Ureter (tissue), 1 donor: Measurements from ENCODE around the gene ZSWIM4. TPM values are rescaled to one million over a fixed set of nuclear protein-coding genes. Genes with fewer than 3 reads are reported as not detected.
A peak's percentile ranks its signal among the peaks of the same experiment; 100 is the strongest.
"Not testable (repeated sequence)": the region's sequence is repeated elsewhere in the genome, so short reads cannot be mapped to it uniquely, and the experiment has no call there.

Experiments
- DNase-seq: peaks from one replicate; pipeline ENCODE4 v3.0.0-alpha.2; 2020; ENCODE audit warnings: low spot score
- total RNA-seq: library from RNA; stranded (reverse); gene quantifications from one replicate; pipeline ENCODE4 v1.2.4, GENCODE V29; 2023
- donor health status: DM: yes; HTN: yes; CAD: no.

The ZSWIM4 gene
- total RNA-seq = 8.1 TPM

DNA sequence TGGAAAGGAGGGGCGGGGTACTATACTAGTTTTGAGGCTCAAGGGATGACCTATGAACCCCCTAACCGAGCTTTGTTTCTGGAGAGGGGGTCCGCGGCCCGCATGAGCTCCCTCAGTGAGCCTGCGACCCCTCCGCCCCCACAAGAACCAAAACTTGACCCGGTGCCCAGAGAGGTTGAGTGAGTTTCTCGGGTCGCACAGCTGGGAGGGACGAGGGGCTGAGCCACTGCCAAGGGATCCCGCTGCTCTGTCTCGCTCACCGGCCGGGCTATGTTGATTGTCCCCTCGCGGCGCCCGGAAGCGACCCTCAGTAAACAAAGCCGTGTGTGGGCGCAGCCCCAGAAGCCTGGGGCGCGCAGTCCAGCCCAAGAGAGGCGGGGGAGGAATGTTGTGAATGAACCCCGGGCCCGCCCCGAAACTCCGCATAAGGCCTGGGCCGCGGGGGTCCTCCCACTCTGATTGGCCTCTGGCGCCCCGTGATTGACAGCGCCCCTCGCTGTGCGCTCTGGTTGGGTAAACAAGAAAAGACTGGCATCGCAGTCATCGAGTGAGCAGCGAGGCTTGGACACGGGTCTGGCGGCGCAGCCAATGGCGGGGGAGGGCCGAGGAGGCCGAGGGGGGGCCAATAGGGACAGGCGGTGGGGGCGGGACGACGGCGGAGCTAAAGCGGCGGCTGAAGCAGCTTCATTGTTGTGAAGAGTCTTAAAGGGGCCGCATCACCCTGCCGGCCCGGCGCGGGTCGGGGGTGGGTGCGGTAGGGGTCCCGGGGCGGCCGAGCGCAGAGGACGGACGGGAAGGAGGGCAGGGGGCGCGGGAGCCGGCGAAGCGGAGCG lies at the start of gene ZSWIM4:
Gene ZSWIM4, plus strand, starts transcription at position 687 of the 833 bp plus-strand sequence. CDS start 206 bp downstream, outside the sequence.
- DNase-seq = peak; percentile 99

DNA sequence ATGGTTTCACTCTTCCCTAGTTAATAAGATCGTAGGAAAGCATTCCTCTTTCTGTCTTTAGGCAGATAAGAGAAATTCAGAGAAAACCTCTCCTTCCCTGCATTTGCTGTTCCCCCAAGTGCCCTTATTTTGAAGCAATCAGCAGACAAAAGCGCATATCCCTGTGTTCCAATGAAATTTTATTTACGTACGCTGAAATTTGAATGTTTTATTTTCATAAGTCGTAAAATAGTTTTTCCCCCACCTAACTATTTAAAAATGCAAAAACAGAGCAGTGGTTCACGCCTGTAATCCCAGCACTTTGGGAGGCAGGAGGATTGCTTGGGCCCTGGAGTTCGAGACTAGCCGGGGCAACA lies 48.2 kb upstream of the ZSWIM4 start:
- DNase-seq = no peak

DNA sequence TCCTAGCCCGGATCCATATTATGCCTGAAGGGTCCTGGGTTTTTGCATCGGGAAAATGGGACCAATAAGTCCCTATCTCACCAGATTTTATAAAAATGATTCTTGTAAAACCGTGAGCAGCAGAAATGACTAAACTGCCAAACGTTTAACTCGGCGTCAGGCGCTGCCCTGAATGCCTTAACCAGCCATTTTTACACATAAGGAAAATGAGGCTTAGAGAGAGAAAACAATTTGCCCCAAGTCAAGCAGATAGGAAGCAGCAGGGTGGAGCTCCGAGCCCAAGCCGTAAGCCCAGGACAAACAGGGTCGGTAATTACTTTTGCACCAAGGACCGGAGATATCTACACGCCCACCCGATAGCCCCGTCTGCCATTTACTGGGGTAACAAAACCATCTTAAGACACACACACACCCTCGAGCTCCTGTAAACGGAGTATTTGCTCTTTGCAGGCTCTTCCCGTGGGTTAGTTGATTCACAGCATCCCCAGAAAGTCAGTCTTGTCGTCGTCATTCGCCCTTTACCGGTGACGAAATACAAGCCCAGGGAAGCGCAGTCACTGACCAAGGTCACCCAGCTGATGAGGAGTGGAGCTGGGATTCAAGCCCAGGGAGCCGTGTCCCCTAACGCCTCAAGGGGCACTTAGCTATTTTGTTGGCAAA lies 46.9 kb upstream of the ZSWIM4 start:
- no peak for DNase-seq

DNA sequence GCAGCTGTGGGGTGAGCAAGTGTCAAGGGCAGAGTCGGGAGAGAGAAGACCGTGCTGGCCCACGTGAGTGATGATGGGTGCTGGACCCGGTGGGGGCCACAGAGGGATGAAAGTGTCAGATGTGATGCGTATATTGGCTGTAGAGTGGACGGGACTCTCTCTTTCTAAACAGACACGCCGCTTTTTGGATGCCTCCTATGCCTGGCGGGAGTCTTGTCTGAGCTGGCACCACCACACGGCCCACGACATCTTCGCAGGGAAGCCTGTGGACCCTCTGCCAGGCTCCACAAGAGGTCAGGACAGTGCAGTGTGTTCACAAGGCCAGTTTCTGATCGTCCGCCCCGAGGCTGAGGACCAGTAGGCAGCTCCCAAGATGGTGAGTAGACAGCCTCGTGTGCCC lies 43.8 kb upstream of the ZSWIM4 start:
- DNase-seq = no peak

DNA sequence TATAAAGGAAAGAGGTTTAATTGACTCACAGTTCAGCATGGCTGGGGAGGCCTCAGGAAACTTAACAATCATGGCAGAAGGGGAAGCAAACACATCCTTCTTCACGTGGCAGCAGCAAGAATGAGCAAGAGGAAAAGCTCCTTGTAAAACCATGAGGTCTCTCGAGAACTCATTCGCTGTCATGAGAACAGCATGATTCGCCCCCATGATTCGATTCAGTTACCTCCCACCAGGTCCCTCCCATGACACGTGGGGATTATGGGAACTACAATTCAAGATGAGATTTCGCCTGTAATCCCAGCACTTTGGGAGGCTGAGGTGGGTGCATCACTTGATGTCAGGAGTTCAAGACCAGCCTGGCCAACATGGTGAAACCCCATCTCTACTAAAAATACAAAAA lies 41.6 kb upstream of the ZSWIM4 start:
- DNase-seq = not testable (repeated sequence)

DNA sequence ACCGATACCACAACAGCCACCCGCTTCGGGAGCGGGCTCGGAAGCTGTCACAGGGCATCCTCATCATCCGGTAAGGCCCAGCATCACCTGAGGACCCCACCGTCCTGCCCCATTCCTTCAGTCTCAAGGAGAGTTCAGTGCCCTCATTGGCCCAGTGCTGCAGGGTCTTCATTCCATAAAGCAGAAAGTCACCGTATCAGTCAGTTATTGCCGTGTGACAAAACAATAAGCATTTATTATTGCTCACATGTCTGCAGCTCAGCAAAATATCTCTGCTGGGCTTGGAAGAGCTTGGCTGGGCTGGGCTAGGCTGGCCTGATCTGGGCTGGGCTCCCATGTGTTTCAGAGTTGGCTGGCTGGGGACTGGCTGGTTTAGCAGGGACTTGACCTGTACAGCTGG lies 39.0 kb upstream of the ZSWIM4 start:
- no peak for DNase-seq

DNA sequence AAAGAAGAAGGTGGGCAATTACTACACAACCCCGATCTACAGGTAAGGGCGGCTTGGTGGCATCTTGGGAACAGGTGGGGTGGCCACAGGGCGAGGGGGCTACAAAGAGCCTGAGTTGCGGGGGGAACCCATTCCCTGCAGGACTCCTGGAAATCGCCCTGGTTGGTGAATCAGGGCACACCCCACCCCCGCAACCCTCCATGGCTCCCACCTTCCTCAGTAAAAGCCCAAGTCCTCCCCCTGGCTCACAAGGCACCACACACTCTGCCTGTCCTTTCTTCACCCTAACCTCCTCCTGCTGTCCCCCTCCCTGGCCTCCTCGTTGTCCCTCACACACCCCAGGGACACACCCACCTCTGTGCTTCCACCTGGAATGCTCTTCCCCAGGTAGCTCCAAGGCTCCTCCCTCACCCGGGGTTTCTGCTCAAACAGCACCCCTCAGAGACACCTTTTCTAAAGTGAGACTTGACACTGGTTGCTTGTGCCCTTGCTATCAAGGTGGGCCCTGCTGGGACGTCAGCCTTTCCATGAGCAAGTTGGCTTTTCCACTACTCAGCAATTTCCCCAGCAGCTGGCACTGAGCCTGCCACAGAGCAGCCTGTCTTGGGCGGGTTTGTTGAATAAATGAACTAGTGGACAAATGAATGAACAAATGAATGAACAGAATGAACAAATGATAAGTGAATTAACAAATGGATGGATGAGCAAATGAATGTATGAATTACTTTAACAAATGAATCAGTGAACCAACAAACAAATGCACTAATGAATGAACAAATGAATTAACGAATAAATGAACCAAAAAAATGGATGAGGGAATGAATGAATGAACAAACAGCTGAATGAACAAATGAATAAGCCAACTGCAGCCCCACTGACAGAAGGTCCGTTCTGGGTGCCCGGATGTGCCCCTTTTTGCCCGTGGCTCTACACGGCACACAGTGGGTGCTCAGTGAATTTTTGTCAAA lies 37.2 kb upstream of the ZSWIM4 start:
- DNase-seq = no peak

DNA sequence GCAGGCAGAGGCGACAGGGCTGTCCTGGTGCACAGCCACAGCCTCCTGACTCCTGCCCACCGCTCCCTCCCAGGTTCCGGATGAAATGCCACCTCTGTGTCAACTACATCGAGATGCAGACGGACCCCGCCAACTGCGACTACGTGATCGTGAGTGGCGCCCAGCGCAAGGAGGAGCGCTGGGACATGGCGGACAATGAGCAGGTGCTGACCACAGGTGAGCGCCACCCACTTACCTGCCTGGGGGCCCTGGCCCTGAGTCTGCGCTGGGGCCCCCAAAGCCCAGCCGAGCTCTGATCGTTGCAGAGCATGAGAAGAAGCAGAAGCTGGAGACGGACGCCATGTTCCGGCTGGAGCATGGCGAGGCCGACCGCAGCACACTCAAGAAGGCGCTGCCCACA lies 36.4 kb upstream of the ZSWIM4 start:
- no peak for DNase-seq

DNA sequence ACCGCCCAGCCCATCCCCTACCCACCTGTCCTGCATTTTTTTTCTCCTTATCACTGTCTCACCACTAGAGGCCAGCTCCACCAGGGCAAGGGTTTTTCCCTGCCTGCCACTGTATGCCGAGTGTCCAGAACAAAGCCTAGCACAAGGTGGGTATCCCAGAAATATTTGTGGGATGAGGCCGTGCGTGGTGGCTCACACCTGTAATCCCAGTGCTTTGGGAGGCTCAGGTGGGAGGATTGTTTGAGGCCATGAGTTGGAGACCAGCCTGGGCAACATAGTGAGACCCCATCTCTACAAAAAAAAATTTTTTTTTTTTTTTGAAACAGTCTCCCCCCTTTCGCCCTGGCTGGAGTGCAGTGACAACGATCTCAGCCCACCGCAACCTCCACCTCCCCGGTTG lies 33.8 kb upstream of the ZSWIM4 start:
- DNase-seq = no peak

DNA sequence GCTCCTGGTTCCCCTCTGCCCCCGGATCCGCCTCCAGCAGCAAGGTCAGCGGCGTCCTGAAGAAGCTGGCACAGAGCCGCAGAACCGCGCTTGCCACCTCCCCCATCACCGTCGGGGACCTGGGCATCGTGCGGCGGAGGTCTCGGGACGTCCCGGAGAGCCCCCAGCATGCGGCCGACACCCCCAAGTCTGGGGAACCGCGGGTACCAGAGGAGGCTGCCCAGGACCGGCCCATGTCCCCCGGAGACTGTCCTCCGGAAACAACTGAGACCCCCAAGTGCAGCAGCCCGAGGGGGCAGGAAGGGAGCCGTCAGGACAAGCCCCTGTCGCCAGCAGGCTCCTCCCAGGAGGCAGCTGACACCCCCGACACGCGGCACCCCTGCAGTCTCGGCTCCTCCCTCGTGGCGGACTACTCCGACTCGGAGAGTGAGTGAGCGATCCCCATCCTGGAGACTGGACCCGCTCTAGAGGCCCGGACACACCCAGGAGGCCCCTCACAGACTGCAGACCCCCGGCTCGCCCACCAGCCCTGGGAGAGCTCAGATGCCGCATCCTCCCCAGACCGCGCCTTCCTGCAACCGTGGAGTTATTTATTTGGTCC lies 32.5 kb upstream of the ZSWIM4 start:
- no peak for DNase-seq

DNA sequence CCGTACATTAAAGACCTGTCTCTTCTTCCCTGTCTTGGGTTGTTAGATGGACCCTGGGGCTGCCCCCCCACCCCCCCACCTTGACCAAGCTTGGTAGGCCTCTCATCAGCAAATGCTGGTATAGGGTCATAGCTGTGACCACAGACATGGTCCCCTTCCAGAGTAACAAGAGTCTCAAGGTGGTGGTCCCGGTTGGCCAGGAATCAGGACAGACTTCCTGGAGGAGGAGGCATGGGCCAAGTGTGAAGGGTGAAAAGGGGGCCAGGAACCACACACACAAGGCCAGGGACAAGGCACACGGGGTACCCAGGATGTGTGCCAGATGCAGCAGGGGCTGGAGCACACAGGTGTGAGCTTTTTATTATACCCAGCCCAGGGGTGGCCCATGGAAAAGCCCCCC lies 32.0 kb upstream of the ZSWIM4 start:
- no peak for DNase-seq

DNA sequence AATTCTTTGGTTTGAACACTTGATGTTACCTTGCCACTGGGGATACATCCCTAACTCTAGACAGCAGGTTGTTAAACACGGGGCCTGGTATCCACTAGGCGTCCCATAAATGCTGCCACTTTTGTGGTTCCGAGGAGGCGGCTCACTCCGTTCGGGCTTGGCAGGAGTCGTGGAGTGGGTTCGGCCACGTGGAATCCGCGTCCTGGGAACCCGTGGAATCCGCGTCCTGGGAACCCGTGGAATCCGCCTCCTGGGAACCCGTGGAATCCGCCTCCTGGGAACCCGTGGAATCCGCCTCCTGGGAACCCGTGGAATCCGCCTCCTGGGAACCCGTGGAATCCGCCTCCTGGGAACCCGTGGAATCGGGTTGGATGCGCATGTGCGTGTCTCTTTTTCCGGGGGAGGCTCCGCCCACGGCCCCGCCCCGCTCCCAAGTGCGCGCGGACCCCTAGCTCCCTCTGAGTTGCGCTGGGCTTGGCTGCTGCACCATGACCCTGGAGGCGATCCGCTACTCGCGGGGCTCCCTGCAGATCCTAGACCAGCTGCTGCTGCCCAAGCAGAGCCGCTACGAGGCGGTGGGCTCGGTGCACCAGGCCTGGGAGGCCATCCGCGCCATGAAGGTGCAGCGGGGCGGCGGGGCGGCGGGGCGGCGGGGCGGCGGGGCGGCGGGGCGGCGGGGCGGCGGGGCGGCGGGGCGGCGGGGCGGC lies 31.0 kb upstream of the ZSWIM4 start, which contains the start of gene MRI1:
Gene MRI1, plus strand, starts transcription at position 422 of the 707 bp plus-strand sequence. Its CDS starts 67 bp downstream, at position 489.
- peak; percentile 84 for DNase-seq

DNA sequence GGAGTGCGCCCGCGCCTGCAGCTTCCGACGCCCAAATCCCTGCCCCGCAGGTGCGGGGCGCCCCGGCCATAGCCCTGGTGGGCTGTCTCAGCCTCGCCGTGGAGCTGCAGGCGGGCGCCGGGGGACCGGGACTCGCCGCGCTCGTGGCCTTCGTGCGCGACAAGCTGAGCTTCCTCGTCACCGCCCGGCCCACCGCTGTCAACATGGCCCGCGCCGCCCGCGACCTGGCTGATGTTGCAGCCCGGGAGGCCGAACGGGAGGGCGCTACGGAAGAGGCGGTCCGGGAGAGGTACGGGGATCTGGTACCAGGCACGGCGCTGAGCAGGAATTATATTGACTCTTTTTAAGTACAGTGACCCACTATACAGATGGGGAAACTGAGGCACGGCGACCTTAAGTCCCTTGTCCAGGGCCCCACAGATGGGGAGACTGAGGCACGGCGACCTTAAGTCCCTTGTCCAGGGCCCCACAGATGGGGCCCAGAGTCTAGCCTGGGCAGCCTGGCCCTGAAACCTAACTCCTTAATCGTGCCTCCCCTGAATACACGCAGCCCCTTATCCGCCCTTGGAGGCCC lies 30.3 kb upstream of the ZSWIM4 start:
- DNase-seq = no peak

DNA sequence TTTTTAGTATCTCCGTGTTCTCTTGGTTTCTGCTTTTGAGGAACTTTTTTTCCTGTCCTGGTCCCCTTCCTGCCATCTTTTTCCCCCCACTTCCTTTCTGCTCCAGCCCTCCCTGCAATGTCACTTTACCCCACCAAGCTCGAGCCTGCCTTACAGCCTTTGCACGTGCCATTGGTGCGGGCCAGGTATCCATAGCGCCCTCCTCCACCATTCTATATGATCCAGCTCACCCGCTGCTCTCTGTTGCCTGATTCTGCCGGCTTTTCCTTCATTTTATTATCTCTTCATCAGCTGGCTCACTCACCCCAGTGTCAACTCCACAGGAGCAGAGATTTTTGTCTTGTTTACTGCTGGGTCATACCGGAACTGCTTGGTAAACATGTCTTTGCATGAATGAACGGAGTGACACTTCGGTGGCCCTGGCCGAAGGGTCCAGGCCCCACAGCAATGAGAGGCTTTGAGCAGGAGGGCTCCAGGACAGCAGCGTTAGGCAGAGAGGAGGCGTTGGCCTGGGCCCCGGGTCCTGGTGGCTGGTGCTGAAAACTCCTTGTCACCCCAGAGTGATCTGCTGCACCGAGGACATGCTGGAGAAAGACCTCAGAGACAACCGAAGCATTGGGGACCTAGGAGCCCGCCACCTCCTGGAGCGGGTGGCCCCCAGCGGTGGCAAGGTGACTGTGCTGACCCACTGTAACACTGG lies 29.7 kb upstream of the ZSWIM4 start:
- no peak for DNase-seq

DNA sequence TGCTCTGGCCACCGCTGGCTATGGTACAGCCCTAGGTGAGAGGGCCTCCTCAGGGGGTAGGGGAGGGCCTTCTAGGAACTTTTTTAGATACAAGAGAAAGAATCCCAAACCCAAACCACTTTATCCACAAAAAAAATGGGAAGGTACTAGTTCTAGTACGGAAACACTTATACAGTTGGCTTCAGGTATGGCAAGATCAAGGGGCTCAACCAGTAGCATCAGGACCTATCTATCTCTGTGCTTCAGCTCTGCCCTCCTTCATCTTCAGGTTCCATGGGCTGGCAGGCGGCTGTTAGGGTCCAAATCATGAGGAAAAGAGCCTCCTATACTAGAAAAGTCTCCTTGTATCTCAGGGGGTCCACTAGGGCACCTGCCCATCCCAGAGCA lies 29.2 kb upstream of the ZSWIM4 start:
- no peak for DNase-seq

DNA sequence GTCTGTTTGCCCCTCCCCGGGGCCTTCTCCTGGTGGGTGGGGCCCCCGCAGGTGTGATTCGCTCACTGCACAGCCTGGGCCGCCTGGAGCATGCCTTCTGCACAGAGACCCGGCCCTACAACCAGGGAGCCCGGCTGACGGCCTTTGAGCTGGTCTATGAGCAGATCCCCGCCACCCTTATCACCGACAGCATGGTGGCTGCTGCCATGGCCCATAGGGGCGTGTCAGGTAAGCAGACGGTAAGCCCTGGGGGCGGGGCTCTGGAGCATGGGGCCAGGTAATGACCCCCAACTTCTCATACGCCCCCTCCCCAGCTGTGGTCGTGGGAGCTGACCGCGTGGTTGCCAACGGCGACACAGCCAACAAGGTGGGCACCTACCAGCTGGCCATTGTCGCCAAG lies 26.7 kb upstream of the ZSWIM4 start:
- no peak for DNase-seq

DNA sequence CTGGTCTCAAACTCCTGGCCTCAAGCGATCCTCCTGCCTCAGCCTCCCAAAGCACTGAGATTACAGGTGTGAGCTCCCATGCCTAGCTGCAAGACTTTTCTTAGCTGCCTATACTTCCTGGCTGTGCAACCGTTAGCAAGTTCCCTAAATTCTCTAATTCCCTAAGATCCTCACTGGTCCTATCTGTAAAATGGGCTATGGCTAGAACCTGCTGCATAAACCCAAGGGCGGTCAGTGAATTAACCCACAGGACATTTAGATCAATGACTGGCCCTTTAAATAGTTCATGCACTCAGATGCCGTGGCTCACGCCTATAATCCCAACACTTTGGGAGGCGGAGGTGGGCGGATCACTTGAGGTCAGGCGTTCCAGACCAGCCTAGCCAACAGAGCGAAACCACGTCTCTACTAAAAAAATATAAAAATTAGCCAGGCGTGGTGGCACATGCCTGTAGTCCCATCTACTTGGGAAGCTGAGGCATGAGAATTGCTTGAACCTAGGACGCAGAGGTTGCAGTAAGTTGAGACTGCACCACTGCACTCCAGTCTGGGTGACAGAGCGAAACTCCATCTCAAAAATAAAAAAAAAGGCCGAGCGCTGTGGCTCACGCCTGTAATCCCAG lies 25.1 kb upstream of the ZSWIM4 start:
- DNase-seq = no peak

DNA sequence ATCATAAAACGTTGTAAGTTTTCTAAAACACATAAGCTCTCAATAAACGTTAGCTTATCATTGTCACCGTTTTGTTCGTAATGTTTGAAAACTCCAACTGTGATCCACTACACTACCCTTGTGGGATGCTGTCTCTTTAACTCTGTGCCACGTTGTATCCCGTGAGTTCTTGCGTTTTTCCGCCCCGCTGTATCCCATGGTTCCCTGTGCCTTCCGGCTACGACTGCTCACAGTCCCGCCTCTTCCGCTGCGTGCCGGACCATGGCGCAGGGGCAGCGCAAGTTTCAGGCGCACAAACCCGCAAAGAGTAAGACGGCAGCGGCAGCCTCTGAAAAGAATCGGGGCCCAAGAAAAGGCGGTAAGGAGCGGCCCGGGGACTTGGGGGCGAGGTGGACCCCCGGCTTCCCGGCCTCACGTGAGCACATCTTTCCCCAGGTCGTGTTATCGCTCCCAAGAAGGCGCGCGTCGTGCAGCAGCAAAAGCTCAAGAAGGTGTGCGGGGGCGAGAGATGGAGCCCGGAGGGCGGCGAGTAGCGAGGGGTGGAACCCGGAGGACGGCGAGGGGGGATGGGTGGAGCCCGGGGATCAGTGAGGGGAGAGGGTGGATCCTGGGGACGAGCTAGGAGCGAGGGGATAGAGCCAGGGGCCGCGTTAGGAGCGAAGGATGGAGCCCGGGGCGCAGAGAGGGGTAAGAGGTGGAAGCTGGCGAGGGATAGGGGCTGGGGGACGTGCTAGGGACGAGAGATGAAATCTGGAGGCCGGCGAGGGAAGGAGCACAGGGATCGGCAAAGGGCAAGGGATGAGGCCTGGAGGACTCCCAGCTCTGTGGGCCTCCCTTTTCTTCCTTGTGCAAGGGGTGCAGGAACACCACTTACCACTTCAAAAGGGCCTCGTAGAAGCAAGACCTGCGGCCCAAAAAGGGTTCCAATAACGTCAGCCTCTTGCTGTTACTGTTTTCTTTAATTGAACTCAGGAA lies 20.7 kb upstream of the ZSWIM4 start, which contains the start of gene C19orf53:
Gene C19orf53, plus strand, starts transcription at position 240 of the 975 bp plus-strand sequence. Its CDS starts 22 bp downstream, at position 262.
- peak; percentile 90 for DNase-seq
